Endothelial cell of umbilical vein (primary cell): Measurements from ENCODE around the gene KRTAP1-1. TPM values are rescaled to one million over a fixed set of nuclear protein-coding genes. Genes with fewer than 3 reads are reported as not detected.

Source experiments
- BruUV-seq: library from RNA; stranded (reverse); fragments of 400-500 nt; replicated peaks from 2 replicates; lab custom pipeline; 2021; lab: Mats Ljungman, UMichigan
- CTCF ChIA-PET: fragments of 300-600, 350-600 bp; sonication (Branson Sonifier 250); formaldehyde crosslinking; loops from one replicate; lab custom pipeline; 2021; ENCODE audit warnings: antibody characterized with exemption, inconsistent platforms; lab: Charles Lee
- POLR2A ChIA-PET: fragments of 300-600, 350-600 bp; sonication (Branson Sonifier 250); formaldehyde crosslinking; loops from one replicate; lab custom pipeline; 2021; ENCODE audit warnings: antibody characterized with exemption, inconsistent platforms; lab: Charles Lee
- DNase-seq: peaks from one replicate; pipeline ENCODE4 v3.0.0-alpha.2; 2011; ENCODE audit warnings: low read depth, low spot score
- FAIRE-seq: peaks from 2 replicates; lab custom pipeline; 2011; peaks lifted over from hg19 to GRCh38; lab: Jason Lieb, UNC
- H2AFZ ChIP-seq: 2 replicates; pipeline ENCODE4 v1.6.0; 2012; ENCODE audit warnings: low read depth, low read length, control low read depth, inconsistent platforms
- H3K27ac ChIP-seq: 2 replicates; pipeline ENCODE4 v1.5.1; 2011; ENCODE audit warnings: low read depth, mild to moderate bottlenecking, control low read depth, low read length, moderate library complexity; ENCODE audit not compliant: insufficient read depth
- H3K27me3 ChIP-seq, 2 experiments: 2 replicates each; pipeline versions ENCODE4 v1.6.0 to v1.6.1; 2011; ENCODE audit warnings: low read length in 2 of 2, mixed read lengths in 1 of 2; ENCODE audit not compliant: control insufficient read depth in 2 of 2, insufficient read depth in 2 of 2
- H3K36me3 ChIP-seq, 2 experiments: 2 replicates in 1 of 2; 3 replicates in 1 of 2; pipeline ENCODE4 v1.5.1; 2011; ENCODE audit warnings: low read length in 2 of 2, mild to moderate bottlenecking in 1 of 2, moderate library complexity in 1 of 2; ENCODE audit not compliant: control insufficient read depth in 2 of 2, insufficient read depth in 2 of 2; ENCODE audit errors: extremely low read depth in 1 of 2
- H3K4me1 ChIP-seq: 3 replicates; pipeline ENCODE4 v1.5.1; 2011; ENCODE audit warnings: mild to moderate bottlenecking, low read length; ENCODE audit not compliant: control insufficient read depth, insufficient read depth; ENCODE audit errors: extremely low read depth
- H3K4me2 ChIP-seq: 2 replicates; pipeline ENCODE4 v1.6.1; 2011; ENCODE audit warnings: low read length, control low read depth, mixed read lengths; ENCODE audit not compliant: insufficient read depth
- H3K4me3 ChIP-seq, 3 experiments: fragments of 200-600 bp in 1 of 3; sonication (generic), shearing (Covaris generic) in 1 of 3; replicated peaks in 1 of 3; 2 replicates each; pipeline ENCODE4 v1.5.1; 2011 to 2016; ENCODE audit warnings: control low read depth in 3 of 3, low read length in 3 of 3, mild to moderate bottlenecking in 2 of 3, inconsistent platforms in 1 of 3, low read depth in 1 of 3, moderate library complexity in 1 of 3; ENCODE audit not compliant: insufficient read depth in 1 of 3
- H3K79me2 ChIP-seq: 2 replicates; pipeline ENCODE4 v1.6.0; 2012; ENCODE audit warnings: low read length, inconsistent platforms; ENCODE audit not compliant: control insufficient read depth, insufficient read depth
- H3K9ac ChIP-seq: replicated peaks from 2 replicates; pipeline ENCODE3; 2011; ENCODE audit warnings: low read length, control low read depth; ENCODE audit not compliant: insufficient read depth; ENCODE audit errors: extremely low read depth
- H3K9me1 ChIP-seq: replicated peaks from 3 replicates; pipeline ENCODE4 v1.6.0; 2011; ENCODE audit warnings: mild to moderate bottlenecking, low read length; ENCODE audit not compliant: control insufficient read depth, insufficient read depth; ENCODE audit errors: extremely low read depth
- H3K9me3 ChIP-seq: replicated peaks from 2 replicates; pipeline ENCODE4 v1.5.1; 2012; ENCODE audit warnings: low read length, inconsistent platforms; ENCODE audit not compliant: control insufficient read depth, insufficient read depth
- H4K20me1 ChIP-seq: replicated peaks from 2 replicates; pipeline ENCODE3; 2011; ENCODE audit warnings: mild to moderate bottlenecking, low read length; ENCODE audit not compliant: control insufficient read depth, insufficient read depth; ENCODE audit errors: extremely low read depth
- CTCF ChIP-seq, 2 donors: IDR thresholded peaks; 1 replicate in 1 of 2; 2 replicates in 1 of 2; pipeline ENCODE4 v1.5.1; 2011; ENCODE audit warnings: low read length in 2 of 2, mild to moderate bottlenecking in 2 of 2, moderate library complexity in 2 of 2, control low read depth in 1 of 2, inconsistent platforms in 1 of 2, low read depth in 1 of 2; ENCODE audit not compliant: insufficient read depth in 1 of 2; ENCODE audit errors: extremely low read depth in 1 of 2
- EZH2 ChIP-seq: IDR thresholded peaks from 2 replicates; pipeline ENCODE4 v1.6.1; 2012; ENCODE audit warnings: borderline replicate concordance, low read depth, mild to moderate bottlenecking, moderate library complexity, low read length, inconsistent platforms; ENCODE audit not compliant: severe bottlenecking
- FOS ChIP-seq: IDR thresholded peaks from 2 replicates; pipeline ENCODE4 v1.6.1; 2011; ENCODE audit warnings: mild to moderate bottlenecking, low read length, moderate library complexity, borderline replicate concordance; ENCODE audit not compliant: insufficient read depth
- GATA2 ChIP-seq: IDR thresholded peaks from 2 replicates; pipeline ENCODE4 v1.7.0; 2011; ENCODE audit warnings: low read depth, mild to moderate bottlenecking, moderate library complexity, mixed read lengths, low read length; ENCODE audit not compliant: insufficient read length, insufficient read depth
- JUN ChIP-seq: IDR thresholded peaks from 2 replicates; pipeline ENCODE4 v1.6.1; 2011; ENCODE audit warnings: borderline replicate concordance, low read depth; ENCODE audit not compliant: insufficient read length, insufficient read depth
- MAX ChIP-seq: IDR thresholded peaks from 2 replicates; pipeline ENCODE4 v1.6.1; 2011; ENCODE audit not compliant: insufficient read depth, insufficient read length
- MYC ChIP-seq: IDR thresholded peaks from one replicate; pipeline ENCODE4 v1.6.1; 2011; ENCODE audit warnings: mild to moderate bottlenecking, low read depth, low read length
- POLR2A ChIP-seq: IDR thresholded peaks from 2 replicates; pipeline ENCODE4 v1.6.1; 2012; ENCODE audit warnings: low read depth, mild to moderate bottlenecking, control low read depth, low read length
- POLR2AphosphoS5 ChIP-seq: IDR thresholded peaks from 2 replicates; pipeline ENCODE4 v1.6.1; 2012; ENCODE audit warnings: low read depth, mild to moderate bottlenecking, control low read depth, low read length, moderate library complexity; ENCODE audit not compliant: insufficient read depth
- dilution Hi-C: fragments of 300-500 bp; cut with MboI; formaldehyde crosslinking; loops from one replicate; pipeline ENCODE4 v1.15.0; 2019; ENCODE audit warnings: low sequenced_read_pairs; ENCODE audit not compliant: extremely low pct_ligation_motif_present
- intact Hi-C: fragments of 100-400 bp; cut with micrococcal nuclease; formaldehyde crosslinking; loops from one replicate; pipeline ENCODE4 v1.10.0; 2022
- polyA plus RNA-seq, 4 experiments: library from polyadenylated mRNA; depleted of rRNA in 3 of 4; stranded (reverse) in 3 of 4; unstranded in 1 of 4; fragments of >200 nt; gene quantifications; 2 replicates each; pipeline versions ENCODE4 v1.2.1 to v1.2.3, GENCODE V29; 2011 to 2012; ENCODE audit warnings: missing spikeins in 1 of 4
- total RNA-seq: library from RNA; stranded (reverse); gene quantifications from 2 replicates; pipeline ENCODE4 v1.2.3, GENCODE V29; 2021

KRTAP1-1 gene
- total and polyA plus RNA-seq, 2 donors (not counting 3 experiments of a cell fraction or from before 2014, with no cell fraction given), result not detected

GRCh38 chr17:40996829-40997228, 44.4 kb downstream of the KRTAP1-1 start:
- no peak overlapping the region for H3K4me2 ChIP-seq
- no peak overlapping the region for H3K9ac ChIP-seq
- POLR2A ChIA-PET, result no interaction called here
- H3K79me2 ChIP-seq, result no peaks in the 10 kb centered on the region
- H3K9me1 ChIP-seq, result no peaks in the 10 kb centered on the region
- BruUV-seq, result no TSS peak
- TF ChIP-seq GATA2 (no peak), CTCF (IDR thresholded peaks at IDR 0.05; ENCODE audit: extremely low read depth in 1 of 2, insufficient read depth in 1 of 2, low read depth in 1 of 2, low read length in 2 of 2) (no peak), MAX (no peak), POLR2AphosphoS5 (no peak), JUN (no peak), MYC (no peak), EZH2 (no peak), POLR2A (no peak), FOS (no peak)
- peaks cover 2 to 3% of the 10 kb centered on the region in 2 experiments for H3K27me3 ChIP-seq
- H3K36me3 ChIP-seq, result no peaks in the 10 kb centered on the region
- H3K4me3 ChIP-seq, result no peak overlapping the region
- no peaks in the 10 kb centered on the region for H3K9me3 ChIP-seq
- CTCF ChIA-PET, result no interaction called here
- dilution Hi-C loops (no loop called here), intact Hi-C loops (no loop called here)
- FAIRE-seq (no peak), DNase-seq (no peak)
- no peaks in the 10 kb centered on the region for H3K4me1 ChIP-seq
- no peak overlapping the region for H3K27ac ChIP-seq
- H2AFZ ChIP-seq, result no peak overlapping the region
- no peaks in the 10 kb centered on the region for H4K20me1 ChIP-seq
